ENCODE results near the gene CD274. TPM values are rescaled to one million over a fixed set of nuclear protein-coding genes. Genes with fewer than 3 reads are reported as not detected.

Gene CD274
- total RNA-seq, 1 experiment from 2014 or later, result 2.5 TPM

- TF ChIP-seq, protein P1, sequence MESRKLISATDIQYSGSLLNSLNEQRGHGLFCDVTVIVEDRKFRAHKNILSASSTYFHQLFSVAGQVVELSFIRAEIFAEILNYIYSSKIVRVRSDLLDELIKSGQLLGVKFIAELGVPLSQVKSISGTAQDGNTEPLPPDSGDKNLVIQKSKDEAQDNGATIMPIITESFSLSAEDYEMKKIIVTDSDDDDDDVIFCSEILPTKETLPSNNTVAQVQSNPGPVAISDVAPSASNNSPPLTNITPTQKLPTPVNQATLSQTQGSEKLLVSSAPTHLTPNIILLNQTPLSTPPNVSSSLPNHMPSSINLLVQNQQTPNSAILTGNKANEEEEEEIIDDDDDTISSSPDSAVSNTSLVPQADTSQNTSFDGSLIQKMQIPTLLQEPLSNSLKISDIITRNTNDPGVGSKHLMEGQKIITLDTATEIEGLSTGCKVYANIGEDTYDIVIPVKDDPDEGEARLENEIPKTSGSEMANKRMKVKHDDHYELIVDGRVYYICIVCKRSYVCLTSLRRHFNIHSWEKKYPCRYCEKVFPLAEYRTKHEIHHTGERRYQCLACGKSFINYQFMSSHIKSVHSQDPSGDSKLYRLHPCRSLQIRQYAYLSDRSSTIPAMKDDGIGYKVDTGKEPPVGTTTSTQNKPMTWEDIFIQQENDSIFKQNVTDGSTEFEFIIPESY (IDR thresholded peaks at IDR 0.05; ENCODE audit: extremely low read depth, insufficient replicate concordance, low read length), result no peak
- no peak for TF ChIP-seq JUND (IDR thresholded peaks at IDR 0.05)
- no peak for TF ChIP-seq EGR1 (IDR thresholded peaks at IDR 0.05; ENCODE audit: low read depth)
- no peak for TF ChIP-seq ELF1 (IDR thresholded peaks at IDR 0.05; ENCODE audit: borderline replicate concordance, low read depth)
- no peak for TF ChIP-seq CTCF (IDR thresholded peaks at IDR 0.05 in 2 of 3, conservative IDR thresholded peaks at IDR 0.05 in 1 of 3; ENCODE audit: borderline replicate concordance in 1 of 3, insufficient read depth in 1 of 3, low read depth in 2 of 3, low read length in 2 of 3)
- no peak for TF ChIP-seq POLR2A (IDR thresholded peaks at IDR 0.05; ENCODE audit: borderline replicate concordance, extremely low read depth, insufficient read depth, insufficient read length)
- no peak for TF ChIP-seq SIN3A (IDR thresholded peaks at IDR 0.05; ENCODE audit: low read depth)
Measured at GRCh38 chr9:5448016-5448415, 2.3 kb upstream of the CD274 start (continued).

- Histone ChIP-seq H3K4me2 (ENCODE audit: low read length) (no peak overlapping the region), H3K4me1 (ENCODE audit: control insufficient read depth in 1 of 2, insufficient read depth in 2 of 2, low read length in 2 of 2) (peaks cover 7 to 30% of the 10 kb centered on the region in 2 experiments), H3K4me3 (replicated peaks in 1 of 2; ENCODE audit: low read depth in 1 of 2, low read length in 2 of 2) (no peak overlapping the region), H4K20me1 (ENCODE audit: insufficient read depth) (no peaks in the 10 kb centered on the region), H3K79me2 (ENCODE audit: insufficient read depth, low read length) (no peaks in the 10 kb centered on the region), H3K27ac (ENCODE audit: low read depth, low read length) (no peak overlapping the region), H3K27me3 (ENCODE audit: insufficient read depth, low read length) (no peaks in the 10 kb centered on the region), H3K9me2 (ENCODE audit: insufficient read depth) (no peaks in the 10 kb centered on the region), H3K9ac (ENCODE audit: low read length) (no peak overlapping the region), H2AFZ (ENCODE audit: low read depth, low read length, poor library complexity, severe bottlenecking) (peak overlapping the region; percentile 93), H3K9me3 (ENCODE audit: control insufficient read depth in 1 of 2, insufficient read depth in 1 of 2, low read depth in 1 of 2, low read length in 2 of 2) (no peaks in the 10 kb centered on the region), H3K36me3 (ENCODE audit: control insufficient read depth in 1 of 2, insufficient read depth in 2 of 2, low read length in 2 of 2) (no peaks in the 10 kb centered on the region)
- no TSS peak for BruUV-seq (replicated peaks)
- CTCF ChIA-PET, result interaction anchor here (1.6 kb wide), 1 partner anchor 152 kb away, joined by 6 read pairs; no protein-coding TSS in a partner anchor
- RAD21 ChIA-PET (ENCODE audit: low non-redundant PET in 1 of 2, low total read pairs in 2 of 2, uncharacterized antibody in 2 of 2, unreplicated experiment in 2 of 2), result no interaction called here
- POLR2A ChIA-PET, result interaction anchor here (1.4 to 2.0 kb wide), 2 partner anchors 11 to 180 kb away, joined by 6 to 7 read pairs; partner anchors contain the start of genes PLGRKT and RIC1
- DNase-seq (ENCODE audit: low read depth, low spot score) (no peak), ATAC-seq (no peak)
- intact Hi-C loops (cut with micrococcal nuclease), result loop anchor here (10.0 kb wide), 1 partner anchor 844 kb away; no protein-coding TSS in a partner anchor
- TF ChIP-seq EZH2 (IDR thresholded peaks at IDR 0.05), result no peak
- no peak for TF ChIP-seq MAX (IDR thresholded peaks at IDR 0.05)
- no peak for TF ChIP-seq SP1 (IDR thresholded peaks at IDR 0.05; ENCODE audit: low read depth)
- no peak for TF ChIP-seq ELF1 (IDR thresholded peaks at IDR 0.05; ENCODE audit: borderline replicate concordance, low read depth)
- TF ChIP-seq CEBPB (IDR thresholded peaks at IDR 0.05; ENCODE audit: low read depth), result no peak
- TF ChIP-seq EZH2phosphoT487 (IDR thresholded peaks at IDR 0.05; ENCODE audit: borderline replicate concordance), result no peak
- TF ChIP-seq FOSL1 (IDR thresholded peaks at IDR 0.05; ENCODE audit: low read depth), result no peak
- TF ChIP-seq CTCF (IDR thresholded peaks at IDR 0.05 in 2 of 3, conservative IDR thresholded peaks at IDR 0.05 in 1 of 3; ENCODE audit: borderline replicate concordance in 1 of 3, insufficient read depth in 1 of 3, low read depth in 2 of 3, low read length in 2 of 3), result no peak
- TF ChIP-seq ZFX (IDR thresholded peaks at IDR 0.05), result no peak
- TF ChIP-seq TCF7L2 (IDR thresholded peaks at IDR 0.05; ENCODE audit: borderline replicate concordance, extremely low read depth, insufficient read depth, insufficient read length), result no peak
- TF ChIP-seq, protein P2, sequence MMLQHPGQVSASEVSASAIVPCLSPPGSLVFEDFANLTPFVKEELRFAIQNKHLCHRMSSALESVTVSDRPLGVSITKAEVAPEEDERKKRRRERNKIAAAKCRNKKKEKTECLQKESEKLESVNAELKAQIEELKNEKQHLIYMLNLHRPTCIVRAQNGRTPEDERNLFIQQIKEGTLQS (IDR thresholded peaks at IDR 0.05), result no peak
- no peak for TF ChIP-seq SIN3A (IDR thresholded peaks at IDR 0.05; ENCODE audit: low read depth)
- no peak for TF ChIP-seq RAD21 (IDR thresholded peaks at IDR 0.05; ENCODE audit: low read depth)
Measured at GRCh38 chr9:5448461-5449435, 1.6 kb upstream of the CD274 start.
